T-cell (primary cell): ENCODE measurements around the gene ADAMTS17. TPM values are rescaled to one million over a fixed set of nuclear protein-coding genes. Genes with fewer than 3 reads are reported as not detected.

Experiments used
- ATAC-seq, 4 experiments: fragments of 200-7000 bp in 3 of 4; fragments of 150-1000 bp in 1 of 4; cut with Tn5 transposase; replicated peaks in 1 of 4; 1 replicate in 3 of 4; 2 replicates in 1 of 4; pipeline ENCODE4 v1.10.0; 2021; ENCODE audit warnings: moderate library complexity in 3 of 4, mild to moderate bottlenecking in 2 of 4, moderate number of reproducible peaks in 1 of 4
- CTCF ChIA-PET, 2 donors: fragments of 300-600 bp; sonication (Branson Sonifier 250); formaldehyde crosslinking; loops; one replicate each; lab custom pipeline; 2022; ENCODE audit warnings: antibody characterized with exemption in 2 of 2; lab: Charles Lee
- POLR2A ChIA-PET, 2 donors: fragments of 300-600 bp; sonication (Branson Sonifier 250); formaldehyde crosslinking; loops; one replicate each; lab custom pipeline; 2022; ENCODE audit warnings: antibody characterized with exemption in 2 of 2; lab: Charles Lee
- DNase-seq, 35 experiments: peaks; one replicate each; pipeline versions ENCODE4 v3.0.0 to v3.0.0-alpha.2; 2013 to 2023
- H3K27ac ChIP-seq: one replicate; pipeline ENCODE4 v1.5.1; 2013; ENCODE audit warnings: low read length
- H3K27me3 ChIP-seq, 2 experiments: replicated peaks in 1 of 2; 1 replicate in 1 of 2; 2 replicates in 1 of 2; pipeline versions ENCODE4 v1.6.1 to v1.7.0; 2013; ENCODE audit warnings: low read length in 1 of 2, mixed read lengths in 1 of 2; ENCODE audit not compliant: control insufficient read depth in 2 of 2, insufficient read depth in 2 of 2; ENCODE audit errors: extremely low read depth in 1 of 2
- H3K36me3 ChIP-seq, 2 donors: 1 replicate in 1 of 2; 2 replicates in 1 of 2; pipeline versions ENCODE4 v1.6.1 to v1.7.0; 2013; ENCODE audit warnings: low read length in 1 of 2; ENCODE audit not compliant: control insufficient read depth in 2 of 2, insufficient read depth in 1 of 2; ENCODE audit errors: extremely low read depth in 1 of 2
- H3K4me1 ChIP-seq, 2 experiments: 1 replicate in 1 of 2; 2 replicates in 1 of 2; pipeline versions ENCODE4 v1.6.1 to v1.7.0; 2013; ENCODE audit warnings: low read length in 2 of 2, mixed read lengths in 1 of 2; ENCODE audit not compliant: insufficient read depth in 2 of 2, control insufficient read depth in 1 of 2; ENCODE audit errors: extremely low read depth in 1 of 2
- H3K4me3 ChIP-seq, 2 donors: 1 replicate in 1 of 2; 2 replicates in 1 of 2; pipeline versions ENCODE4 v1.5.1 to v1.7.0; 2013; ENCODE audit warnings: mild to moderate bottlenecking in 2 of 2, low read length in 1 of 2, moderate library complexity in 1 of 2; ENCODE audit not compliant: control insufficient read depth in 1 of 2; ENCODE audit errors: extremely low read depth in 1 of 2
- H3K9me3 ChIP-seq: 2 replicates; pipeline ENCODE4 v1.7.0; 2013
- H3K27ac Mint-ChIP-seq, 2 donors: one replicate each; pipeline ENCODE4 v1.8.0; 2020 to 2021; ENCODE audit warnings: mild to moderate bottlenecking in 2 of 2, mixed read lengths in 2 of 2
- H3K27me3 Mint-ChIP-seq, 2 donors: one replicate each; pipeline ENCODE4 v1.8.0; 2021 to 2022; ENCODE audit warnings: mixed read lengths in 2 of 2
- H3K36me3 Mint-ChIP-seq: one replicate; pipeline ENCODE4 v1.8.0; 2021; ENCODE audit warnings: mixed read lengths
- H3K4me1 Mint-ChIP-seq, 3 donors: one replicate each; pipeline ENCODE4 v1.8.0; 2020 to 2022; ENCODE audit warnings: mixed read lengths in 3 of 3, mild to moderate bottlenecking in 1 of 3
- H3K4me3 Mint-ChIP-seq, 3 donors: one replicate each; pipeline ENCODE4 v1.8.0; 2020 to 2022; ENCODE audit warnings: mild to moderate bottlenecking in 3 of 3, mixed read lengths in 3 of 3, moderate library complexity in 3 of 3
- H3K9me3 Mint-ChIP-seq, 3 donors: one replicate each; pipeline ENCODE4 v1.8.0; 2020 to 2022; ENCODE audit warnings: mixed read lengths in 3 of 3
- WGBS: methylation state at CpG from one replicate; pipeline ENCODE4 v1.1.5; 2013; ENCODE audit warnings: missing lambda C conversion rate; ENCODE audit not compliant: insufficient coverage; 5-methylcytosine and 5-hydroxymethylcytosine counted together
- total RNA-seq, 35 experiments: library from RNA in 6 of 35; stranded (reverse) in 6 of 35; fragments of 120-200 nt in 1 of 35; gene quantifications; one replicate each; pipeline versions ENCODE4 v1.2.1 to v1.2.4 and lab custom pipeline; 2013 to 2026

Gene ADAMTS17
- total RNA-seq, 5 donors from 2014 or later (not counting 1 experiment from before 2014, with no cell fraction given) = 8.9 to 17.8 (median 11.6) TPM

GRCh38 chr15:100221471-100222348 lies 120.1 kb downstream of the ADAMTS17 start:
- H3K9me3 ChIP-seq = no peaks in the 10 kb centered on the region
- WGBS = 85% methylated on average over 17 of the region's 22 CpGs
- Mint-ChIP-seq H3K27ac (no peak overlapping the region), H3K27me3 (no peaks in the 10 kb centered on the region), H3K4me3 (no peak overlapping the region), H3K4me1 (peaks cover 12 to 16% (median 13%) of the 10 kb centered on the region in 3 donors), H3K9me3 (no peaks in the 10 kb centered on the region), H3K36me3 (no peaks in the 10 kb centered on the region)
- no peak for DNase-seq
- H3K36me3 ChIP-seq = no peaks in the 10 kb centered on the region
- H3K4me3 ChIP-seq = no peak overlapping the region
- CTCF ChIA-PET = no interaction called here
- POLR2A ChIA-PET = no interaction called here
- no peak overlapping the region for H3K27ac ChIP-seq
- H3K27me3 ChIP-seq = no peaks in the 10 kb centered on the region
- no peak for ATAC-seq
- peaks cover 0 to 11% of the 10 kb centered on the region in 2 experiments for H3K4me1 ChIP-seq

DNA sequence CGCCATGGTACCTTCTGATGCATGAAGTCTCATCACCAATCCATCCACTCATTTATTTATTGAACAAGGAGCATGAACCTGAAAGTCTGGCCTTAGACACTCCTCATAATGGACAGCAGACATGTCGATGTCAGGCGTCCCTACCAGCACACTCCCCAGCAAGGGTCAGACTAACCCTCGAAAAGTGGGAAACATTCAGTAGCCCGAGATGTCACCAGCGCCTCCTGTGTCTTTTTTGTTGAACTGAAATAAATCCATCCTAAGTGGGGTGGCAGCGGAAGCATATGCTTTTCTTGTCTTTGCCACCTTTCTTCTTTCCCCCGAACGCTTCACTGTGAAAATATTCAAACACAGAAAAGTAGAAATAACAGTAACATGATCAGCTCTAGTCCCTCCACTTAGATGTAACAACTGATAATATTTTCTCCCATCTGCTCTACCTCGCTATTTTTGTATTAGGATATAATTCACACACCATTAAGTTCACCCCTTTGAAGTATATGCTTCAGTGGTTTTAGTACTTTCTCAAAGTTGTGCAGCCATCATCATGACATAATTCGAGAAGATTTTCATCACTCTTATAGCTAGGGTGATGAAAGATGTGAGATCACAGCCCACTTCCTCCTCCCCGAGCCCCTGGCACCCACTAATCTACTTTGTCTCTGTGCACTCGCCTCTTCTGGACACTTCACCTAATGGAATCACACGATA lies 121.6 kb downstream of the ADAMTS17 start:
- peaks cover 0 to 11% of the 10 kb centered on the region in 2 experiments for H3K4me1 ChIP-seq
- DNase-seq (no peak), ATAC-seq (no peak)
- WGBS = 93% methylated on average over 9 of the region's 14 CpGs
- H3K27ac ChIP-seq = no peak overlapping the region
- H3K27ac Mint-ChIP-seq = no peak overlapping the region
- no peak overlapping the region for H3K4me3 ChIP-seq
- H3K36me3 Mint-ChIP-seq = no peaks in the 10 kb centered on the region
- H3K4me3 Mint-ChIP-seq = no peak overlapping the region
- H3K9me3 Mint-ChIP-seq = no peaks in the 10 kb centered on the region
- no peaks in the 10 kb centered on the region for H3K36me3 ChIP-seq
- no peaks in the 10 kb centered on the region for H3K27me3 ChIP-seq
- no peaks in the 10 kb centered on the region for H3K27me3 Mint-ChIP-seq
- ChIA-PET CTCF (no interaction called here), POLR2A (no interaction called here)
- H3K4me1 Mint-ChIP-seq = peaks cover 12 to 15% (median 13%) of the 10 kb centered on the region in 3 donors
- H3K9me3 ChIP-seq = no peaks in the 10 kb centered on the region

DNA sequence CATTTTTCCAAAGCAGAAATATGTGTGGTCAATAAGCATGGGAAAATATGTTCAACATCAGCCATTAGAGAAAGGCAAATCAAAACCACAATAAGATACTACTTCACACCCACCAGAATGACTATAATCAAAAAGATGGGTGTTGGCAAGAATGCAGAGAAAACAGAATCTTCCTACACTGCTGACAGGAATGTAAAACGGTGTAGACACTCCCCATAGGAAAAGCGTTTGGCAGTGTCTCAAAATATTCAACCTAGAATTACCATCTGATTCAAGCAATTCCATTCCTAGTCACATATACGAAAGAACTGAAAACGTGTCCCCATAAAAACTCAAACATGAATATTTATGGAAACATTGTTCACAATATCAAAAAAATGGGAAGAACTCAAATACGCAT lies 123.3 kb downstream of the ADAMTS17 start:
- no peak for ATAC-seq
- H3K27ac ChIP-seq = no peak overlapping the region
- no peaks in the 10 kb centered on the region for H3K4me1 ChIP-seq
- no peaks in the 10 kb centered on the region for H3K27me3 ChIP-seq
- no peak for DNase-seq
- no peak overlapping the region for H3K4me3 ChIP-seq
- no peak overlapping the region for H3K27ac Mint-ChIP-seq
- WGBS = 87% methylated on average over 5 of the region's 5 CpGs
- H3K4me1 Mint-ChIP-seq = no peaks in the 10 kb centered on the region
- no peaks in the 10 kb centered on the region for H3K27me3 Mint-ChIP-seq
- H3K36me3 Mint-ChIP-seq = no peaks in the 10 kb centered on the region
- ChIA-PET POLR2A (no interaction called here), CTCF (no interaction called here)
- no peaks in the 10 kb centered on the region for H3K9me3 Mint-ChIP-seq
- H3K4me3 Mint-ChIP-seq = no peak overlapping the region
- H3K9me3 ChIP-seq = no peaks in the 10 kb centered on the region
- no peaks in the 10 kb centered on the region for H3K36me3 ChIP-seq

DNA sequence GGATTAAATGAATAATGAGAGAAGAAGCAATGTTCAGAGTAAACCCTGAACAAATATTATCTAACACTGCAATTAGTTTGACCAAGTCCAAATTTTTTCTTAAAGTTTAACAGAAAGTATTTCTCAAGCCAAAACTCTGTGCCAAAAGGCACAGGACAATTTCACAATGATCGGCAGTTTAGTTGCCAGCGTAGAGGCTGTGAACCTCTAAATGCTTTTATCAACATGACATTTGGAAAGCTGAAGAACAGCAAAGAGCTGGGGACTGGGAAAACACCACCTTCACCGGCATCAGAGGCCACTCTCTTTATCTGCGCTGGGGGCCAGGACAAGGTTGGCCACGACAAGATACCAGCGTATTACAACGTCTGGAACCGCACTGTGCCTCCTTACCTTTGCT lies 125.6 kb downstream of the ADAMTS17 start:
- H3K27ac ChIP-seq = no peak overlapping the region
- Mint-ChIP-seq H3K9me3 (no peaks in the 10 kb centered on the region), H3K27ac (no peak overlapping the region), H3K4me3 (no peak overlapping the region), H3K27me3 (no peaks in the 10 kb centered on the region), H3K4me1 (no peaks in the 10 kb centered on the region), H3K36me3 (no peaks in the 10 kb centered on the region)
- H3K36me3 ChIP-seq = no peaks in the 10 kb centered on the region
- ATAC-seq = no peak
- ChIA-PET CTCF (no interaction called here), POLR2A (no interaction called here)
- H3K9me3 ChIP-seq = no peaks in the 10 kb centered on the region
- no peaks in the 10 kb centered on the region for H3K4me1 ChIP-seq
- no peak overlapping the region for H3K4me3 ChIP-seq
- H3K27me3 ChIP-seq = no peaks in the 10 kb centered on the region
- DNase-seq = no peak
- WGBS = 94% methylated on average over 8 of the region's 8 CpGs

- ChIA-PET POLR2A (no interaction called here), CTCF (no interaction called here)
- no CpG with 5 or more reads among the region's 3 CpGs for WGBS
- Mint-ChIP-seq H3K9me3 (no peaks in the 10 kb centered on the region), H3K27me3 (no peaks in the 10 kb centered on the region), H3K4me3 (no peak overlapping the region), H3K27ac (no peak overlapping the region), H3K4me1 (no peaks in the 10 kb centered on the region), H3K36me3 (no peaks in the 10 kb centered on the region)
- no peak for ATAC-seq
- H3K4me1 ChIP-seq = no peaks in the 10 kb centered on the region
- no peak overlapping the region for H3K4me3 ChIP-seq
- DNase-seq = no peak
- no peaks in the 10 kb centered on the region for H3K27me3 ChIP-seq
- H3K27ac ChIP-seq = no peak overlapping the region
- H3K9me3 ChIP-seq = no peaks in the 10 kb centered on the region
- no peaks in the 10 kb centered on the region for H3K36me3 ChIP-seq
Measured at GRCh38 chr15:100215843-100216169, 126.0 kb downstream of the ADAMTS17 start.

GRCh38 chr15:100215031-100215842 lies 126.5 kb downstream of the ADAMTS17 start:
- H3K9me3 Mint-ChIP-seq = no peaks in the 10 kb centered on the region
- CTCF ChIA-PET = no interaction called here

More at GRCh38 chr15:100215031-100215842, 126.5 kb downstream of the ADAMTS17 start:
- no peaks in the 10 kb centered on the region for H3K27me3 Mint-ChIP-seq
- Histone ChIP-seq H3K27ac (no peak overlapping the region), H3K27me3 (no peaks in the 10 kb centered on the region), H3K4me3 (no peak overlapping the region), H3K9me3 (no peaks in the 10 kb centered on the region), H3K4me1 (no peaks in the 10 kb centered on the region), H3K36me3 (no peaks in the 10 kb centered on the region)
- peaks cover 2% of the 10 kb centered on the region for H3K36me3 Mint-ChIP-seq
- H3K27ac Mint-ChIP-seq = no peak overlapping the region
- DNase-seq = no peak
- POLR2A ChIA-PET = no interaction called here
- no peak for ATAC-seq
- H3K4me1 Mint-ChIP-seq = no peaks in the 10 kb centered on the region
- WGBS = 75% methylated on average over 13 of the region's 13 CpGs
- H3K4me3 Mint-ChIP-seq = no peak overlapping the region
